Right lung (tissue), 10 donors: Measurements from ENCODE around the gene DCAF8L1. TPM values are rescaled to one million over a fixed set of nuclear protein-coding genes. Genes with fewer than 3 reads are reported as not detected.
"Not testable (repeated sequence)": the region's sequence is repeated elsewhere in the genome, so short reads cannot be mapped to it uniquely, and the experiment has no call there.

Source experiments
- DNase-seq, 2 donors: peaks; one replicate each; pipeline ENCODE4 v3.0.0-alpha.2; 2013
- long read RNA-seq, 8 donors: transcript quantifications; one replicate each; lab custom pipeline, GENCODE V29; 2026
- polyA plus RNA-seq, 5 donors: library from polyadenylated mRNA; unstranded; fragments of 120-200 nt; gene quantifications; one replicate each; pipeline versions ENCODE4 v1.2.1 to v1.2.3, GENCODE V29; 2013; ENCODE audit warnings: inconsistent platforms in 1 of 5, low replicate concordance in 1 of 5; ENCODE audit not compliant: insufficient read length in 5 of 5, insufficient read depth in 1 of 5

The DCAF8L1 gene
- polyA plus RNA-seq = not detected
- long read RNA-seq, donor 1 = 0 reads
- long read RNA-seq, donor 2 = 0 reads
- long read RNA-seq, donor 3 = 0 reads
- long read RNA-seq, donor 4 = 0 reads
- long read RNA-seq, donor 5 = 0 reads
- long read RNA-seq, donor 6 = 0 reads
- long read RNA-seq, donor 7 = 0 reads
- long read RNA-seq, donor 8 = 0 reads

GRCh38 chrX:27981349-27981748 is at the start of gene DCAF8L1:
TSS of gene DCAF8L1 (minus strand) at chrX:27981449. CDS start at chrX:27981334, 115 bp downstream.
- no peak for DNase-seq

- DNase-seq = no peak
These were observed 41.1 kb upstream of the DCAF8L1 start for GRCh38 chrX:28022371-28022770.

DNA sequence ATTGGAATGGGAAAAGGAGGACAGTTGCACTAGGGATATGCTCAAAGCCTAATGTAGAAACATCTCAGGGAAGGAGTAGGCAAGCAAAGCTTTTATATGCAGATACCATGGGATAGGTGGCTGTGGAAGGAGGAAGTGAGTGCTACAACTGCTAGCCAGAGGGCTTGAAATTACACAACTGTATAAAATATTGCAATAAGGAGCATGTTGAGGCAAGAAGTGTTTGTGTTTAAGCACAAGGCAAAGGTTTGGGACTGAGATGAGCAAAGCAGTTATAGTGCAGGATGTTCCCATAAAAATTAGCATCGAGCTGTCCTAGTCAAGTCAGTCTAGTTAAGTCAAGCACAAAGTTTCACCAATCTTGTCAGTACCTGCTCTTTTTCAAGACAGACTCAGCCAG is 35.6 kb upstream of the DCAF8L1 start:
- DNase-seq = no peak

DNA sequence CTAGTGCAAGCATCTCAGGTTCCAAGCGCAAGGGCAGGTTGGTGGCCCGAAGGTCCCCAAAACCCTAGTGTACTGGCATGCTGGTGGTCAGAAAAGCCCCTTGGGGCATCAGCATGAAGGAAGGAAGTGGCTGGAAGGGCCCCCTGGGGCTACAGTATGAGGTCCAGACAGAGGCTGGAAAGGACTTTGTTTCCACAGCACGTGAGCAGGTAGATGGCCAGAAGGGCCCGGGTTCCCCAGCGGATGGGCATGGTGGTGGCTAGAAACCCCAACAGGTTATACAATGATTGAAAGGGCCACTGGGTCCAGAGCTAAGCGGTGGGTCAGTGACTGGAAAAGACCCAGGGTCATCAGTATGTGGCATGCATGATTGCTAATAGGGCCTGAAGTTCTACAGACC is 34.7 kb upstream of the DCAF8L1 start:
- DNase-seq = no peak

DNA sequence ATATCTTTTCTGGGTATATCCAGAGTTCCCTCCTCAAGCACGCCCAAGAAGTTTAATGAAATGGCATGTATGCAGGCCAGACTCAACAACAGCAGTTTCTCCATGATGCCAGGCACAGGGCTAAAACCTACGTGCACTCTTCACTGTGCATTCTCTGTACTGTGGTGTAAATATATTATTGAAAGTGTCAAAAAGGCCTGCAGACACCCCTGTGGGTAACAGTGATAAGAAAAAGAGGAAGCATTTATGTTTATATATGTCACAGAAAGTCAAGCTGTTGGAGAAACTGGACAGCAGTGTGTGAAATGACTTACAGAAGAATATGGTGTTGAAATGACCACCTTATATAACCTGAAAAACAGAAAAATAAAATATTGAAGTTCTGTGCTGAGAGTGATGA is 29.6 kb upstream of the DCAF8L1 start:
- no peak for DNase-seq

- DNase-seq = no peak
These were observed 17.4 kb upstream of the DCAF8L1 start for GRCh38 chrX:27998666-27999065.

DNA sequence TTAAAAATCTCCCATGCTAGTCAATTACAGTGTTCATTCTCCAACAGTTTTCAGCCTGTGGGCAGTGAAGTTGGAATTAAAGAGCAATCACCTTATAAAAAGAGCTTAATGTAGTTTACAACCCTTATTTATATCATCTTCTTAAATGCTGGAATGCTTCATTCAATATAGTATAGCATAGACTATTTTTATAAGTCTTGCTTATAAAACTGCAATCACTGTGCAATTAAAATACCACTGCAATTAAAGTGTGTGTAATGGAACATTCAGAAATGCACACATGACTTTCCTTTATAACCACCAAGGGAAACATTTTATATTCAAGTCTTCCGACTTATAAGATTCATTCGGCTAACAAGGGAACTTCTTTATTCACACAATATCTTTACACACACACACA is 16.4 kb upstream of the DCAF8L1 start:
- DNase-seq = no peak

- DNase-seq = no peak
These were observed 14.9 kb upstream of the DCAF8L1 start for GRCh38 chrX:27996132-27996531.

DNA sequence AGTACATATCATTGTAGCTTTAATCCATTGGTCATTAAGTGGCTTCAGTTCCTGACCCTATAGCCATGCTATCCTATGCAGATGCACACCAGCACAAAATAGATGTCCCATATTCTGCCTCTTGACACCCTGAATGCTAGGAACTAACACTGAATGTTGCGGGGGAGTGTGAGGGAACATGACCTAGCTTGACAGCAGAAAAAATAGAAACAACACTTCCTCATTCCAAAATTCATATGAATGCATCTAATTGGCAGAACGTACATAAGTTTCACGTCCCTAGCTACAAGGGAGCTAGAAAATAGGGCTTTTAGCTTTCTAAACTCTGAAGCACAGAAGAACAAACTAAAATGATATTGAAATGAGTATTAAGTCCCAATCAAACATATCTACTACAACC is 14.4 kb upstream of the DCAF8L1 start:
- DNase-seq = no peak

DNA sequence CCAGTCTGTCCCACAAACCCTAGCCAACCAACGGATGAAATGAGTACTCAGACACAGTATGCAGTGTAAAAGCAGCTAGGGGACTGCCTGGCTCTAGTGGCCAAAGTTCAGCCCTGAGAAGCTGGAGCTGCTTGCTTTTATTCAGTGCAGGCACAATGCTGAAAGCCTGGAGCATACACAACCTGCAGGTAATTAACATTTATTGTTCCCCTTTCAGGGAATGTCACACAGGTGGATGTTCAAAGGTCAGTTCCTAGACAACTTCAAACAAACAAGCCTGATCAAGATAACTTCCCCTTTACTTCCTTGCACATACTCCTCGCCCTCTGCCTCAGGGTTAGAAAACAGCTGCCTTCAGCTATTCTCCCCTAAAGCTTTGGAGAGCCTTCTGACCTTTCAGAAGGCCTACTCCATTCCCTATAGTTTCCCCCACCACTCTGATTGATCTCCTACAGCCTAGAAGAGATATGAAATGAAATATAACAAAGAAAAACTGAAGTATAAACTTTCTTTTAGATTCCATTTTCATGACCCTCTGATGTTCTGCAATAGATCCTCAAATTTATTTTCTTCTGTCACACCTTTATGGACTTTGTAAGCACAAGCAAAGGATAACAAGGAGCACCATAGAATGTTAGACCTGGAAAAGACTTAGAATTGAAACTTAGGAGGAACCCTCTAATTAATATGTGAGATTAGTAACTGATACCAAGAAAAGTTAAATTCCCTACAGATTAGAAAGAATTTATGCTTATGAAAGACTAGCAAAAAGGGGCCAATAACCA is 6.8 kb upstream of the DCAF8L1 start:
- no peak for DNase-seq

GRCh38 chrX:27976934-27977333 is 4.3 kb downstream of the DCAF8L1 start:
- DNase-seq = not testable (repeated sequence)

DNA sequence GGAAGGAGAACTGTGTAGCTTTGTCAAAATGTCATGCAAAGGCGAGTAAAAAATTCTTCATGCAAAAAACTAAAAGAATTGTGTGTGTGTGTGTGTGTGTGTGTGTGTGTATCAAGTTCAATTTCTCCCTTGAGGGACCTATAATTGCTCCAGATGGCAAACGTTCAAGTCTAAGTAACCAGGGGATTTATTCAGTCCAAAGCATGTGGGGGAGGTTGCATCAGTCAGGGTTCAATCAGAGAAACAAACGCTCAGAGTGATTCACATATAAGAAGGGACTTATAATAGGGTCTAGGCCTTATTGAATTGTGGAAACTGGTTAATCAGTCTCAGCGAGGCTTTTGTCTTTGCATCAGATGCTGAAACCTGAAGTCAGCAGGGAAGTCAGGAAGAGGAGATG is 5.0 kb downstream of the DCAF8L1 start:
- DNase-seq = no peak

GRCh38 chrX:27968878-27969277 is 12.4 kb downstream of the DCAF8L1 start:
- DNase-seq = no peak

- DNase-seq = no peak
These were observed 12.9 kb downstream of the DCAF8L1 start for GRCh38 chrX:27968352-27968751.

DNA sequence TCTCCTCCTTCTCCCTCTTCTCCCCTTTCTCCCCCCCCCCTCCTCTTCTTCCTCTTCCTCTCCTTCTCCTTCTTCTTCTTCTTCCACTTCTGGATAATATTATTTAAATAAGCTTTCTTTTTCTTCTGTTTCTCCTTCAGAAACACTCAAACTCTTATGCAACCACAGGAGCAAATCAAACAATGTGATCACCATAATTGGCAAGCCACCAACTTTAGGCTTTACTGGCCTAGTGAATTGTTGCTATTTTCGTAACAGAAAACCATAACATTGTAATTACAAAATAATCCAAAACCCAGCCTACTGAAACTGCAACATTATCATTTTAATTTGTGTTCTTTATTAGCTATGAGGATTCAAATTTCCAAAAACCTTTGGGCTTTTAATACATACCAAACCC is 14.3 kb downstream of the DCAF8L1 start:
- DNase-seq = peak; percentile 67 to 73

DNA sequence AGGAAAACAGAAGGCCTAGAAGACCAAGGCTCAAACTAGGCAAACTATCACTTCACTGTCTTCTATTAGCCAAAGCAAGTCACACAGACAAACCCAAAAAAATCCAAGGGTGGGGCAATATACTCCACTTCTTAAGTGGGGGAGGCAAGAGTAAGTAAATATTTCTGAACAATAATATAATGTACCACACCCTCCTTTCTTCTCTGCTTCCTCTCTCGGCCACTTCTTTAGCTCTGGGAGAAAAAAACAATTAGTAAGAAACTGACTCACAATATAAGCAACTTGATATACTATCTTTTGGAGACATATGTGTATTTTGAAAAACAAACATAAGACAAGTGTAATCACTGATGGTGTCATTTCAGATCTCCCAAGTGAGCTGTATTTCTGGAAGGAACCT is 14.8 kb downstream of the DCAF8L1 start:
- DNase-seq = no peak

- not testable (repeated sequence) for DNase-seq
These were observed 15.9 kb downstream of the DCAF8L1 start for GRCh38 chrX:27965348-27965747.

DNA sequence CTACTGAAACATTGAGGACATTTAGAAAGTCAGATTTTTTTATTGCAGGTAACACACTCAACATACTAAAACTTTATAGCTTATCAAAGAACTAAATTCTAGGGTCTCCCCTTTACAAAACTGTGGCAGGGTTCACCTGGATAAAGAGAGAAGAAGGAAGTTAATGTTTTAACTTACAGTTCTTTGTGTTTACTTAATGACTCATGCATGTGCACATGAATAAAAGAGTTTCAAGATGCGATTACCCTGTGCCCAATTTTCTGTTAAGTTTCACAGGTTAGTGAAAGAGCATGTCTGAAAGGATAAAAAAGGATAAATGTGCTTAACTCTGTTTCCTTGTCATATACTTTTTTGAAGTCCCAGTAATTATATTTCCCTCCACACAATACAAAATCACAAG is 16.8 kb downstream of the DCAF8L1 start:
- no peak for DNase-seq

DNA sequence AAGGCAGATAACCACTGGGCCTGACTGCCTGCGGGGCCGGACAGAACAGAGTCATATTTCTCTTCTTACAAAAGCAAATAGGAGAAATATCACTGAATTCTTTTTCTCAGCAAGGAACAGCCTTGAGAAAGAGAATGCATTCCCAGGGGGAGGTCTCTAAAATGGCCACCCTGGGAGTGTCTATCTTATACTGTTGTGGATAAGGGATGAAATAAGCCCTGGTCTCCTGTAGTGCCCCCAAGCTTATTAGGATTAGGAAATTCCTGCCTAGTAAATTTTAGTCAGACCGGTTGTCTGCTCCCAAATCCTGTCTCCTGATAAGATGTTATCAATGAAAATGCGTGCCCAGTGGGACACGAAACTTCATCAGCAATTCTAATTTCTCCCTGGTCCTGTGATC is 20.8 kb downstream of the DCAF8L1 start:
- not testable (repeated sequence) for DNase-seq

DNA sequence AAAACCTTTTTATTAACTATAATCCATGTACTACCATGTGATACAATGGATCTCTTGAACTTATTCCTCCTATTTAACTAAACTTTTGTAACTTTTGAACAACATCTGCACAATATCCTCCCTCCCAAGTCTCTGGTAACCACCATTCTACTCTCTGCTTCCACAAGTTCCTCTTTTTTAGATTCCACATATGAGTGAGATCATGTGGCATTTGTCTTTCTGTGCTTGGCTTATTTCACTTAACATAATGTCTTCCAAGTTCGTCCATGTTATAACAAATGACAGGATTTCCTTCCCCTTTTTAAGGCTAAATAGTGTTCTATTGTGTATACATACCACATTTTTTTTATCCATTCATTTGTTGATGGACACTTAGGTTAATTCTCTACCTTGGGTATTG is 28.1 kb downstream of the DCAF8L1 start:
- no peak for DNase-seq

DNA sequence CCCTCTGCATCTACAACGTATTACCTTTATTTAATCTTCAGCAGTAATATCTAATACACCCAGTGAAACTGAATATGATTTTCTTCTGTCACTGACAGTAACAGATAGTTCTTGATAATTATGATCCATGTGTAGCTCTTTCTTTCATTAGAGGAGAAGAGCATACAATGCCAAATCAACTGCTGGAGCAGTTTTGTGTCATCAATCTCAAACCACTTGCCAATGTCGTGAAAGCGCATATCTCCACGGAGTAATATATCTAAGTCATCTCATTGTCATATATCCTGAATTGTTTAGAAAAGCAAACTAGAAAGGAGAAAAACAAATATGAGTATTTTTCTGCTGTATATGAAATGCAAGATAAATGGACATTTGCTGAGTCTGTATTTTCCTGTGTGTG is 47.9 kb downstream of the DCAF8L1 start:
- DNase-seq = no peak
